ENCODE data around the gene ZBTB2. TPM values are rescaled to one million over a fixed set of nuclear protein-coding genes. Genes with fewer than 3 reads are reported as not detected.

Gene ZBTB2
- total RNA-seq, 1 donor from 2014 or later = 11.6 TPM

- H3K27me3 Mint-ChIP-seq (ENCODE audit: unreplicated experiment) = peaks cover 2% of the 10 kb centered on the region
- H3K27ac Mint-ChIP-seq (ENCODE audit: unreplicated experiment) = no peak overlapping the region
- DNase-seq (ENCODE audit: low spot score) = no peak
- no peak for TF ChIP-seq CTCF (IDR thresholded peaks at IDR 0.05; ENCODE audit: unreplicated experiment)
- H3K4me3 Mint-ChIP-seq (ENCODE audit: unreplicated experiment) = no peak overlapping the region
- peaks cover 4% of the 10 kb centered on the region for H3K4me1 Mint-ChIP-seq (ENCODE audit: unreplicated experiment)
- no peaks in the 10 kb centered on the region for H3K36me3 Mint-ChIP-seq (ENCODE audit: low read depth, unreplicated experiment)
- H3K9me3 Mint-ChIP-seq (ENCODE audit: unreplicated experiment) = no peaks in the 10 kb centered on the region
Observed at GRCh38 chr6:151352410-151353396, 38.7 kb downstream of the ZBTB2 start.

GRCh38 chr6:151351731-151352130 lies 39.6 kb downstream of the ZBTB2 start:
- peaks cover 2% of the 10 kb centered on the region for H3K27me3 Mint-ChIP-seq (ENCODE audit: unreplicated experiment)
- no peak for TF ChIP-seq CTCF (IDR thresholded peaks at IDR 0.05; ENCODE audit: unreplicated experiment)
- H3K9me3 Mint-ChIP-seq (ENCODE audit: unreplicated experiment) = no peaks in the 10 kb centered on the region
- H3K4me1 Mint-ChIP-seq (ENCODE audit: unreplicated experiment) = peaks cover 4% of the 10 kb centered on the region
- no peak for DNase-seq (ENCODE audit: low spot score)
- H3K4me3 Mint-ChIP-seq (ENCODE audit: unreplicated experiment) = no peak overlapping the region
- H3K27ac Mint-ChIP-seq (ENCODE audit: unreplicated experiment) = no peak overlapping the region
- H3K36me3 Mint-ChIP-seq (ENCODE audit: low read depth, unreplicated experiment) = no peaks in the 10 kb centered on the region

DNA sequence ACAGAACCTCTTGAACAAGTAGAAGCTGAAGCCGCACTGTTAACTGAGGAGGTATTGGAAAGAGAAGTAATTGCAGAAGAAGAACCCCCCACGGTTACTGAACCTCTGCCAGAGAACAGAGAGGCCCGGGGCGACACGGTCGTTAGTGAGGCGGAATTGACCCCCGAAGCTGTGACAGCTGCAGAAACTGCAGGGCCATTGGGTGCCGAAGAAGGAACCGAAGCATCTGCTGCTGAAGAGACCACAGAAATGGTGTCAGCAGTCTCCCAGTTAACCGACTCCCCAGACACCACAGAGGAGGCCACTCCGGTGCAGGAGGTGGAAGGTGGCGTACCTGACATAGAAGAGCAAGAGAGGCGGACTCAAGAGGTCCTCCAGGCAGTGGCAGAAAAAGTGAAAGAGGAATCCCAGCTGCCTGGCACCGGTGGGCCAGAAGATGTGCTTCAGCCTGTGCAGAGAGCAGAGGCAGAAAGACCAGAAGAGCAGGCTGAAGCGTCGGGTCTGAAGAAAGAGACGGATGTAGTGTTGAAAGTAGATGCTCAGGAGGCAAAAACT lies 40.1 kb downstream of the ZBTB2 start:
- no peak for DNase-seq (ENCODE audit: low spot score)
- Mint-ChIP-seq H3K9me3 (ENCODE audit: unreplicated experiment) (no peaks in the 10 kb centered on the region), H3K27me3 (ENCODE audit: unreplicated experiment) (peaks cover 2% of the 10 kb centered on the region), H3K27ac (ENCODE audit: unreplicated experiment) (no peak overlapping the region), H3K4me1 (ENCODE audit: unreplicated experiment) (peaks cover 4% of the 10 kb centered on the region), H3K4me3 (ENCODE audit: unreplicated experiment) (no peak overlapping the region), H3K36me3 (ENCODE audit: low read depth, unreplicated experiment) (no peaks in the 10 kb centered on the region)
- TF ChIP-seq CTCF (IDR thresholded peaks at IDR 0.05; ENCODE audit: unreplicated experiment) = no peak

DNA sequence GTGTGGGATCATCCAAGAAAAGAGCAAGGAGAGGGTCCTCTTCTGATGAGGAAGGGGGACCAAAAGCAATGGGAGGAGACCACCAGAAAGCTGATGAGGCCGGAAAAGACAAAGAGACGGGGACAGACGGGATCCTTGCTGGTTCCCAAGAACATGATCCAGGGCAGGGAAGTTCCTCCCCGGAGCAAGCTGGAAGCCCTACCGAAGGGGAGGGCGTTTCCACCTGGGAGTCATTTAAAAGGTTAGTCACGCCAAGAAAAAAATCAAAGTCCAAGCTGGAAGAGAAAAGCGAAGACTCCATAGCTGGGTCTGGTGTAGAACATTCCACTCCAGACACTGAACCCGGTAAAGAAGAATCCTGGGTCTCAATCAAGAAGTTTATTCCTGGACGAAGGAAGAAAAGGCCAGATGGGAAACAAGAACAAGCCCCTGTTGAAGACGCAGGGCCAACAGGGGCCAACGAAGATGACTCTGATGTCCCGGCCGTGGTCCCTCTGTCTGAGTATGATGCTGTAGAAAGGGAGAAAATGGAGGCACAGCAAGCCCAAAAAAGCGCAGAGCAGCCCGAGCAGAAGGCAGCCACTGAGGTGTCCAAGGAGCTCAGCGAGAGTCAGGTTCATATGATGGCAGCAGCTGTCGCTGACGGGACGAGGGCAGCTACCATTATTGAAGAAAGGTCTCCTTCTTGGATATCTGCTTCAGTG lies 40.8 kb downstream of the ZBTB2 start:
- Mint-ChIP-seq H3K27ac (ENCODE audit: unreplicated experiment) (no peak overlapping the region), H3K27me3 (ENCODE audit: unreplicated experiment) (peaks cover 2% of the 10 kb centered on the region), H3K36me3 (ENCODE audit: low read depth, unreplicated experiment) (no peaks in the 10 kb centered on the region), H3K4me1 (ENCODE audit: unreplicated experiment) (peaks cover 4% of the 10 kb centered on the region), H3K4me3 (ENCODE audit: unreplicated experiment) (no peak overlapping the region), H3K9me3 (ENCODE audit: unreplicated experiment) (no peaks in the 10 kb centered on the region)
- no peak for TF ChIP-seq CTCF (IDR thresholded peaks at IDR 0.05; ENCODE audit: unreplicated experiment)
- no peak for DNase-seq (ENCODE audit: low spot score)

Data from endothelial cell (in vitro differentiated cells).